ENCODE results near the gene STH. TPM values are rescaled to one million over a fixed set of nuclear protein-coding genes. Genes with fewer than 3 reads are reported as not detected.
A peak's percentile ranks its signal among the peaks of the same experiment; 100 is the strongest.

Gene STH
- total and polyA plus RNA-seq, 2 of the 4 experiments (the other 2 are of a cell fraction), result not detected

GRCh38 chr17:46023783-46024388 is 24.8 kb downstream of the STH start:
- ChIA-PET CTCF (no interaction called here), POLR2A (ENCODE audit: unreplicated experiment) (no interaction called here)
- DNase-seq (no peak), ATAC-seq (ENCODE audit: low read depth) (no peak)
- in situ Hi-C loops (cut with MboI; ENCODE audit: low sequenced_read_pairs) (no loop called here), intact Hi-C loops (cut with micrococcal nuclease) (no loop called here), dilution Hi-C loops (cut with HindIII; ENCODE audit: low sequenced_read_pairs, unreplicated experiment) (no loop called here)
- Histone ChIP-seq H3K4ac (ENCODE audit: low read depth, low read length) (no peak overlapping the region), H3K79me1 (ENCODE audit: low read depth in 1 of 2, low read length in 2 of 2) (peaks cover 0 to 19% of the 10 kb centered on the region in 2 experiments; a peak in 2 of 4 replicates), H4K91ac (ENCODE audit: insufficient read depth, low read depth, low read length) (no peak overlapping the region), H2BK15ac (ENCODE audit: low read depth, low read length) (no peak overlapping the region), H3K36me3 (ENCODE audit: control insufficient read depth, insufficient read depth, low read length) (peaks cover 23% of the 10 kb centered on the region; the same call in 1 of the 2 replicates), H3K56ac (ENCODE audit: extremely low read depth, insufficient read depth, low read length) (no peak overlapping the region), H3K4me2 (ENCODE audit: low read depth, low read length) (no peak overlapping the region), H3K4me3 (ENCODE audit: insufficient read depth, low read depth, low read length) (no peak overlapping the region), H2BK5ac (ENCODE audit: low read depth, low read length, poor library complexity, severe bottlenecking) (no peak overlapping the region), H3K18ac (ENCODE audit: low read depth, low read length) (no peak overlapping the region), H3K9me1 (ENCODE audit: insufficient read depth, low read length) (peaks cover 10% of the 10 kb centered on the region), H3K27me3 (ENCODE audit: control insufficient read depth, insufficient read depth, low read length) (no peaks in the 10 kb centered on the region), H2BK20ac (ENCODE audit: low read depth, low read length) (no peak overlapping the region), H2AK9ac (replicated peaks; ENCODE audit: low read depth, low read length, poor library complexity) (peak overlapping the region; percentile 37), H3K14ac (replicated peaks; ENCODE audit: low read depth, low read length) (no peak overlapping the region), H2AFZ (replicated peaks; ENCODE audit: low read length, poor library complexity) (no peak overlapping the region), H3K9ac (ENCODE audit: low read depth, low read length) (no peak overlapping the region), H3K27ac (ENCODE audit: insufficient read depth, low read length) (no peak overlapping the region), H2BK120ac (ENCODE audit: low read depth, low read length) (no peak overlapping the region), H3K23ac (ENCODE audit: low read depth, low read length) (no peak overlapping the region), H4K20me1 (ENCODE audit: insufficient read depth, low read length) (peaks cover 4% of the 10 kb centered on the region), H4K5ac (ENCODE audit: low read depth, low read length) (no peak overlapping the region), H4K8ac (ENCODE audit: low read depth in 2 of 2, low read length in 2 of 2) (no peak overlapping the region), H3K4me1 (ENCODE audit: control insufficient read depth, insufficient read depth, low read length) (no peaks in the 10 kb centered on the region), H3K9me3 (ENCODE audit: control insufficient read depth, insufficient read depth, low read length) (no peaks in the 10 kb centered on the region), H2AK5ac (ENCODE audit: low read depth, low read length) (no peak overlapping the region)
- TF ChIP-seq CEBPB (IDR thresholded peaks at IDR 0.05; ENCODE audit: low read depth, low read length), result no peak
- TF ChIP-seq RCOR1 (IDR thresholded peaks at IDR 0.05; ENCODE audit: insufficient replicate concordance, low read length), result no peak
- no peak for TF ChIP-seq MAFK (IDR thresholded peaks at IDR 0.05; ENCODE audit: low read depth, low read length)
- no peak for TF ChIP-seq USF2 (IDR thresholded peaks at IDR 0.05; ENCODE audit: low read depth, low read length)
- 100% methylated on average over 11 of the region's 24 CpGs; no CpG with 5 or more reads in 1 of the 2 experiments for WGBS, 2 experiments (ENCODE audit: extremely low coverage in 2 of 2, insufficient read length in 1 of 2)
- BruUV-seq (replicated peaks), result no TSS peak

Data from IMR-90 (cell line).